Measurements from ENCODE around the gene TMEM14C.

- TF ChIP-seq, protein P1, sequence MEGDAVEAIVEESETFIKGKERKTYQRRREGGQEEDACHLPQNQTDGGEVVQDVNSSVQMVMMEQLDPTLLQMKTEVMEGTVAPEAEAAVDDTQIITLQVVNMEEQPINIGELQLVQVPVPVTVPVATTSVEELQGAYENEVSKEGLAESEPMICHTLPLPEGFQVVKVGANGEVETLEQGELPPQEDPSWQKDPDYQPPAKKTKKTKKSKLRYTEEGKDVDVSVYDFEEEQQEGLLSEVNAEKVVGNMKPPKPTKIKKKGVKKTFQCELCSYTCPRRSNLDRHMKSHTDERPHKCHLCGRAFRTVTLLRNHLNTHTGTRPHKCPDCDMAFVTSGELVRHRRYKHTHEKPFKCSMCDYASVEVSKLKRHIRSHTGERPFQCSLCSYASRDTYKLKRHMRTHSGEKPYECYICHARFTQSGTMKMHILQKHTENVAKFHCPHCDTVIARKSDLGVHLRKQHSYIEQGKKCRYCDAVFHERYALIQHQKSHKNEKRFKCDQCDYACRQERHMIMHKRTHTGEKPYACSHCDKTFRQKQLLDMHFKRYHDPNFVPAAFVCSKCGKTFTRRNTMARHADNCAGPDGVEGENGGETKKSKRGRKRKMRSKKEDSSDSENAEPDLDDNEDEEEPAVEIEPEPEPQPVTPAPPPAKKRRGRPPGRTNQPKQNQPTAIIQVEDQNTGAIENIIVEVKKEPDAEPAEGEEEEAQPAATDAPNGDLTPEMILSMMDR (IDR thresholded peaks at IDR 0.05 in 4 of 5, conservative IDR thresholded peaks at IDR 0.05 in 1 of 5), result no peak
- TF ChIP-seq POLR2A (IDR thresholded peaks at IDR 0.05), result no peak
These were observed 3.0 kb upstream of the TMEM14C start for GRCh38 chr6:10719964-10720264.

Data from gastrocnemius medialis (tissue), 4 donors.